ENCODE measurements around the gene SCO1.

Gene SCO1

DNA sequence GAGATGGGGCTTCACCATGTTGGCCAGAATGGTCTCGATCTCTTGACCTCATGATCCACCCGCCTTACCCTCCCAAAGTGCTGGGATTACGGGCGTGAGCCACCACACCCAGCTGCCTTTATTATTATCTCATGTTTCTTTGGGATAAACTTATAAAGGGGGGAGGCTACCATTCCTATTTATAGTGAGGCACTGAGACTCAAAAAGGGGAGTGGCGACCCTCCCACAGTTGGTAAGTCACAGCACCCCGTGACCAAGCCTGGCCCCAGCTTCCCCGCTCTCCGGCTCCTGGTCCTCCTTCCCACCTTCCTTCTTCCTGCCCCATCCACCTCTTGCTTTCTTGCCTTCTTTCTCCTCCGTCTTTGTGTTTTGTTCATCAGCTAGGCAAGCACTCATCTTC is 45.4 kb downstream of the SCO1 start:
- DNase-seq = no peak

DNA sequence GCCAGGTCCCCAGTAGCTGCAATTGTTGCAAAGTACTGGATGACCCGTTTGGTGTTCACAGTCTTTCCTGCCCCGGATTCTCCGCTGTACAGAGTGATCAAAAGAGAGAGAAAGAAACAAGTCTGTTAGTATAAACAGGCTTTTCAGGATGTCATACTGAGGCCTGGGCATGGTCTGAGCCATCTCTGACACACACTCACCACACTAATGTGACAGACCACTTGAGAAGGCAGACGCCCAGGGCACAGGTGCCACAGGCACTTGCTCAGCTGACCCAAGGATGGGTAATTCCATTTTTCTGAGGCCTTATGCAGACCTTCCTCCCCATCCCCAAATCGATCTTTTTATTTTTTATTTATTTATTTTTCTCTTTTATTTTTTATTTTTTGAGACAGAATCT is 47.7 kb downstream of the SCO1 start:
- no peak for DNase-seq

DNA sequence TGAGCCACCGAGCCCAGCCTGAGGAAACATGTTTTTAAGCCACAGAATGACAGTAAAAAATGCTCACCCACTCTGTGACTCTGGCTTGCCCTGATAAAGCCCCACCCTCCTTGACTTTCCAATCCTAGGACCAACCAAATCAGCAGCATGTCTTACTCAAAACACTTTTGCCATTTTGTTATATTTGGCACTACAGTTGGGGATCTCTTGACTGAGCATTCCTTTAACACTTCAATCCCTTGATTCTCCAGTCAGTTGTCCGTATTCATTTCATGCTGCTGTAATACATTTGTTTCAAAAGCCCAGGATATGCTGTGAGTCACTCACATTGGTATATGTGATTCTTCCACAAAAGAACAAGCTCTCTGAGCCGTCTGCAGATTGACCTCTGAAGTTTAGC is 48.4 kb downstream of the SCO1 start:
- peak; percentile 49 for DNase-seq

DNA sequence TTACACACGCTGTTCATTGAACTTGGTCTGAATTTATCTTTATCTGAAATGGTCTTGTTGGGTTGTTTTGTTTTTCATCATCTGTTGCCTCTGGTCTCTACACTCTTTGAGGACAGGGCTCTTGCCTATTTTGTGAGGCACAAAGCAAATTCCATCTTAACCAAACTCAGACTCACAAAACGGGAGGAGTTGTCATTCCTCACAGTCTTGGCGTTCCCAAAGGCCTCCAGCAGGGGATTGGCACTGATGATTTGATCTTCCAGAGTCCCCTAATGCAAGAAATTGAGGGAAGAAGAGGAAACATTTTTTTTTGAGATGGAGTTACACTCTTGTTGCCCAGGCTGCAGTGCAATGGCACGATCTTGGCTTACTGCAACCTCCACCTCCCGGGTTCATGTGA is 49.0 kb downstream of the SCO1 start:
- DNase-seq = no peak

DNA sequence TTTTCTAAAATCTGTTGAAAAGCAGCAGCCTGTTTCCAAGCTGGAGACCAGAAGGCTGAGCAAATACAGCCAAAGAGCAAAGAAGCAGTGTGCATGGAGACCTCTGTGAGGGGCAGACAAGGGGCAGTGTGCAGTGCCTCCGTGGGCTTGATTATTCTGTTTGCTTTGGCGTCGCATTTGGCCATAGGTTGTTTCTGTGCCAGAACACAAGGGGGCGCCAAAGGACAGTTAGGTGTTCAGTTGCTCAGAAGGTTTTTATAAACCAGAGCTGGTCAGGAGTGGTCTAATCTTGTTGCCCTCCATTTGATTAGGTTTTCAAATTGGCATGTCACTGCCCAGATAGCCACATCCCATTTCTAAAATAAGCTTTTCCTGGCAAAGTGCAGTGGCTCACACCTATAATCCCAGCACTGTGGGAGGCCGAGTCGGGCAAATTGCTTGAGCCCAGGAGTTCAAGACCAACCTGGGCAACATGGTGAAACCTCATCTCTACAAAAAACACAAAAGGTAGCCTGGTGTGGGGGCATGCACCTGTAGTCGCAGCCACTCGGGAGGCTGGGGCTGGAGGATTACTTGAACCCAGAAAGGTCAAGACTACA is 50.8 kb downstream of the SCO1 start:
- peak; percentile 44 for DNase-seq

DNA sequence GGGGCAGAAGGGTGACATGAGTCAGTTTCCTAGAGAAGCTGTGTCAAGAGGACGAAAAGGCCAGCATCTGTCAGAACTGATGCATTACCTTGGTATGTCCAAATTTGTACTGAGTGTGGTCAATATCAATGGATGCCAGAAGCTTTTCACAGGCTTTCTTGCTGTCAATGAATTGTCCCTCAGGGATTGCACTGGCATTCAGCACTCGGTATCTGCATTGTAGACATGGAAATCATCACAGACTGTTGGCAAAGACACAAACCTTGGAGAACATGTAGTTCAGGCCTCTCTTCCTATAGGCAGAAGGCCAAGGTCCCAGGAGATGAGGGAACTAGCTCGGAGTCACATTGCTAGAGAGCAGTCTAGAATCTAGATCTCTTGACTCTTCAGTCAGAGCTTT is 56.9 kb downstream of the SCO1 start:
- no peak for DNase-seq

DNA sequence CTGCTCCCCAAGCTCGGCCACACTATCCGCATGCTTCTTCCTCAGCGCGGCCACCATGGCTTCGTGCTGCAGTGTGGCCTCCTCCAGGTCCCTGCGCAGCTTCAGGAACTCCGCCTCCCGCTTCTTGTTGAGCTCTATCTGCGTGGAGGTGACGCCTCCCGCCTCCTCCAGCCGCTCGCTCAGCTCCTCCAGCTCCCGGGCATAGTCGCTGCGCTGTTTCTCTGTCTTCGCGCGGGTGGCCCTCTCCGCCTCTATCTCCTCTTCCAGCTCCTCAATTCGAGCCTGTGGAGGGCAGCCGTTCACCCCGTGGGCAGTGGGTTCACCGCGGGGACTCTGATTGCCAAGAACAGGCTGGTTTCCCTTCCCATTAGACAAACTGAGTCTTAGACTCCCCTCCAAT is 59.2 kb downstream of the SCO1 start:
- DNase-seq = no peak

DNA sequence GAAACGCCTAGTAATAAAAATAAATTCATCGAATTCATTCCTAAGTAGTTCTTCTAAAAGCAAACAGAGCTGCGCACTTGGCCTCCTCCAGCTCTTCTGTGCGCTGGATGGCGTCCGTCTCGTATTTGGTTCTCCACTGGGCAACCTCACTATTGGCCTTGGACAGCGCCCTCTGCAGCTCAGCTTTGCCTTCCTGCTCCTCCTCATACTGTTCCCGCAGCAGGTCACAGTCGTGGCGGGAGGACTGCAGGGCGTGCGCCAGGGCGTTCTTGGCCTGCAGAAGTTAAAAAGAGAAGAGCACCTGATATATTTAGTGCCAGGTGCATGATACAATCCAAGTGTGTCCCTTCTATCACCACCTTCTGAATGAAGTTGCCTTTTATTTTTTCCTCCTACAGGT is 62.0 kb downstream of the SCO1 start:
- DNase-seq = no peak

DNA sequence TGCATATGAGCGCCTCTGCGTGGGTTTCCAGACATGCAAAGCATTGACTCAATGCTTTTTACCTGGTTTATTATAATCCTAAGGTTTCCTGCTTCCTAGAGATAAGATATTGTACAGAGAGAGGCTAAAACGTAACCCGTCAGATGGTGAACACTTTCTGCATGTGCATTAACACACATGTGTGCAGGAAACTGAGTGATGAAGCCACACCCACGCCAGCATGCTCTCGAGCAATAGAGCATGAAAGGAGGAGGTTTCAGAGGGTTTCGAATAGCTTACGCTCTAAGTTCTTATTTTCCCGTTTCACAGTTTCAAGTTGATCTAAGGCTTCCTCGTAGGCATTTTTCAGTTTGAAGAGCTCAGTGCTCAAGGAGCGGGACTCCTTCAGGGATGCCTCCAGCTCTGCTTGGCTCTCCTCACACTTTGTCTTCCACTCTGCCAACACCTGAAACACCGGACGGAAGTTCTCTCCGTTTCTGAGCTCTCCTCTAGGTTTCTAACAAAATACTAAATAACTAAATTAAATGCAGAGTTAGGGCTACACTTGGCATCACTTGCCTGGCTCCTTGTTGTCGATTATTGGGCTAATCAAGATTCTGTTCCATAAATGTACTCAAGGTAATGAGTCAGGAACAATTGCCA is 63.5 kb downstream of the SCO1 start:
- no peak for DNase-seq

DNA sequence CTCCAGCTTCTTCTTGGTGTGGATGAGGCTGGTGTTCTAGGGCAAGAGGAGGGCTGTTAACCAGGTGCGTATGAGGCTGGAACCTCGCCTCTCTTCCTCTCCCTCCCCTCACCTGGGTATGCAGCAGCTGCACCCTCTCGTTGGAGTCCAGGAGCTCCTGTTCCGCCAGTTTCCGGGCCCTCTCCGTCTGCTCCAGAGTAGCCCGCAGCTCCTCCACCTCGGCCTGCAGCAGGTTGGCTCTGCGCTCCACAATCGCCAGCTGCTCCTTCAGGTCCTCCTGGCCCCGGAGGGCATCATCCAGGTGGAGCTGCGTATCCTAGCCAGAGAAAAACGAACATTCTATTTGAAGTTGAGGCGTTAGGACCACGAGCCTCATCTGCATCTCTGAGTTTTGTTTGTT is 65.6 kb downstream of the SCO1 start:
- DNase-seq = no peak

DNA sequence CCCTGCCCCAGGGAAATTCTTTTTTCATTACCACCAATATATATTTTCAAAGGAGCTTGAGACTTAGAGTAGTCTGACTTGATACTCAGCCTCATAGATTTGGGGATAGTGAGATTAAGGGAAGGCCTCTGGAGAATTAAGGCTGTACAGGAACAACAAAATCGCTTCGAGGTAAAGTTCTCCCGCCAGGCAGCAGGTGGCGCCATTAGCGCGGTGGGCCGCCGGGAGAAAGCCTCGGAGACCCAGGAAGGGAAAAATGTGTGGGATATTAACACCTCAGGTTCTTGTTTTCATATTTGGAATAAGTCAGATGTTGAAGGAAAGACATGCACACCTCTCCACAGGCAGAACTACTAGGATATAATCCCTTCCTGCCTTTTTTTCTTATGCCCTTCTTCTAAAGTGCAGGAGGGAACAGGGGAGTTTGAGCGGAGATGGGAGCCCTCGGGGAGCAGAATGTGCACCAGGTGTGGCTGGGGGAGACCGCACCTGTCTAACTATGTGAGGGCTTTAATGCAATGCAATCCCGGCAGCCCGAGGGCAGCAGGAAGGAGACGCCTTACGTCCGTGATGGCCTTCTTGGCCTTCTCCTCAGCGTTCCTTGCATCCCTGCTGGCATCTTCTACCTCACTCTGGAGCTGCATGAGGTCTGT is 66.2 kb downstream of the SCO1 start:
- DNase-seq = peak; percentile 10

DNA sequence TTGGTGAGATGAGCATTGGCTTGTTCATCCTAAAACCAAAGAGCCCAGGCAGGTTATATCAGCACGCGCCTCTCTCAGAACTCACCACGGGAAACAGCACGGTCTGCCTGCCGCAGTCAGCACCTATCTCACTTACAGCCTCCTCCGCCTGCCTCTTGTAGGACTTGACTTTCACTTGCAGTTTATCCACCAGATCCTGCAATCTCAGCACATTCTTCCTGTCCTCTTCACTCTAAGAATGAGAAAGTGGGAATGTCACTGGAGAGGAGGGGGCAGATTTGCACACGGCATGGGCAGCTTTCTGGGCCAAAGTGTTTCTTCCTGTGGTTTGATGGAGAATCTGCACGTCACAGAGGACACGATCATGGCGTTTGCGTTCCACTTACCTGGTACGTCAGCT is 67.6 kb downstream of the SCO1 start:
- no peak for DNase-seq

DNA sequence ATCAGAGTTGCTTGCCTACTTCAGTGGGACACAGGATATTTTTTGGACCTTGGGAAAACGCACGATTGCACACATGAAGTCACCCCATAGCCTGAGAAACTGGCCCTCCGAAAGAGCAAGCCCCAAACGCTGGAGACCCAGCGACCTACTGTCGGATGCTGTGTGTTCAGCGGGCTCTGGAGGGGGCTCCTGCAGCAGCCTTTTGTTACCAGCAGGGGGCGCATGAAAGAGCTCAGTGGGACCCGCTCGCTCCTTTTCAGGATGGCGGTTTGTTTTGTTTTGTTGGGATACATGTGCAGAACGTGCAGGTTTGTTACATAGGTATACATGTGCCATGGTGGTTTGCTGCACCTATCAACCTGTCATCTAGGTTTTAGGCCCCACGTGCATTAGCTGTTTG is 68.6 kb downstream of the SCO1 start:
- DNase-seq = no peak

DNA sequence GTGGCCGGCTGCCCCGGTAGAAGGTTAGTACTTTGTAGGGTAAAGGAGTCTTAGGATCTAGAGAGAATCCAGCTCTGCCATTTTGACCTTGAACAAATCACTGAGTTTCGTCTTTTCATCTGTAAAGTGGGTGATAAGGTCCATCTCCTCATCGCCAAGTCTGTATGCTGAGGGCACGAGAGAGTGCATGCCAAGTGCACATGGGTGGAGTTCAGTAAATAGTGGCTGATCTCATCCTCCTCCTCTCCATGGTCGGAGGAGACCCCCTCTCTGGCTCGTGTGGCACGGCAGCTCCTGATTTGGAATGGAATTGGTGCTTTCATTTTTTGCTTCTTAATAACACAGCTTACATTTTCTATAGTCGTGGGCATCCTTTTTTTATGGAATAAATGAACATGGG is 70.9 kb downstream of the SCO1 start:
- DNase-seq = no peak

DNA sequence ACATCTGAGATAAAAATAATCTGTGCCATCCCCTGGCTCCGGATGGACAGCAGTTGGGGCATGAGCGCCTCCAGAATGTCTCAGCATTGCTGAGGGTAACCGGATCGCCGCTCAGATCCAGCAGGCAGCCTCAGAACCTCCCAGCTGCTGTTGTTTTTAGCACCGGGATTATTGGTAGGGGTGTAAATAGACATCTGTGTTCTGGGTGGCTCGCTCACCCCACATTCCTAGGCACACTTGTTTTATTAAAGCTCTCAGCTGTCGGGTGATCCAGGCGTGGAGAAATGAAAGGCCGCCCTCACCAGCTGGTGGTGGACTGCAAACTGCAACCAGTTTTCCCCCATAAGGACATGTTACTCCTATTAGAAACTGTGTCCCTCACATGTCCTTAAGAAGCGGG is 72.4 kb downstream of the SCO1 start:
- DNase-seq = no peak

DNA sequence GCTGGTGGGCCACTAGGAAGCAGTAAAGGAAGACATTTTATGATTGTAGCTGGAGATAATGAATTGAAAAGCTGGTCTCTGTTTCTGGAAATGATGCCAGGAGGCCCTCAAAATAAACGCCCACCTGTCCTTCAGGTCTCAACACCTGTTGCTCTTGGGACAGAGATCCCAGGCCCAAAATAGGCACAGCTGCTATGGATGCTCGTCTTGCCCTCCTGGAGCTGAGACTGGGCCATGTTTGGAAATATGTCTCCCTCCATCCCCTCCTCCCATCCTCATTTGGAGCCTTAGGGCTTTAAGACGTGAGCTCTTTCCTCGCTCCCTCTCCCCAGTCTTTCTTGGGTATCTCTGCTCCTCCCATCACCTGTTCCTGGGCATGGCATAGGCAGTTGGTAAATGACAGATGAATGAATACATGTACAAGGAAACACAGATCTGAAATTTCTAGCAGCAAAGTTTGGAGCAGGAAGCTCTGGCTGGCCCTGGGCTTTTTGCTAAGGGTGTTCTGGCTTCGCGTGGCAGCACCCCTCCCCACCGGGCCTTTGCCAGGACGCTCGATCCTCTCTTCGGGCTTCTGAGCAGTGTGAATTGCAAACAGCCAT is 73.5 kb downstream of the SCO1 start:
- DNase-seq = no peak

DNA sequence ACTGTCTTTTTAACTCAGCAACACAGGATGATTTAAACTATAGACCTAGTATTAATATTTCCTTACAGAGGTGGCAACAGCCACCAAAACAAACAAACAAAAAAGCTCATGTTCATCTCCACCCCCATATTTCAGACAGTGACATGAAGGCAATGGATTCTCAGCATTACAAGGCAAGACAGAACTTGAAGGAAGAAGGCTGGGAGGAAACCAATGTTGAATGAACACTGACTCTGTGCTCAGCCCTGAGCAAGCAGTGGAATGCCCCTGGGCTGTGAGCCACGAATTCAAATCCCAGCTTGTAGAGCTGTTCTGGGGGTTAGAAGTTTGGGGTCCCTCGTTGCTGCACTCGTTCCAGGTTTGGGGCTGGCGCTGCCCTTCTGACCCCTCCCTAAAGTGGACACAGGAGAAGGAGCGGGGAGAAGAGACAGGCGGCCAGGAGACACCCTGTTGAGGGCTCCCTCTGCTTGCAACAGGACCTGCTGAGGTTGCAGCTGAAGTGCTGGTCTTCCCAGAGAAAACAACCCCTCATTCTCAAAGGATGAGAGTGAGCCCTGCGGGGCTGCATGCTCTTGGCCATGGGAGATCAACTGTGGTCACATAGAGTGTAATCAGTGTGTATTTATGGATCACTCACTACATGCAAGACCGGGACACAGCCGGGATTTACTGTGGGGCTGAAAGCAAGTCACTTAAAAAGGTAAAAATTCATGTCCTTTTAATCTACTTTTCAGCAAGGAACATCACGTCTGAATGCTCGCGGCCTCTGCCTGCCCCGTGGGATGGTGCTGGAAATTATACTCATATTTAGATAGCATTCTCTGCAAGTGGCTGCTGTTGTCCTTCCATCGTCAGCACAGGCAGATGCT is 74.5 kb downstream of the SCO1 start:
- DNase-seq = no peak

Measured in HCEC 1CT (cell line).